ENCODE results near the gene GALM.
"Not testable (repeated sequence)": the region's sequence is repeated elsewhere in the genome, so short reads cannot be mapped to it uniquely, and the experiment has no call there.

Gene GALM

GRCh38 chr2:38668092-38668491, 2.2 kb downstream of the GALM start:
- DNase-seq (ENCODE audit: low read depth): no peak
- TF ChIP-seq, protein P1, sequence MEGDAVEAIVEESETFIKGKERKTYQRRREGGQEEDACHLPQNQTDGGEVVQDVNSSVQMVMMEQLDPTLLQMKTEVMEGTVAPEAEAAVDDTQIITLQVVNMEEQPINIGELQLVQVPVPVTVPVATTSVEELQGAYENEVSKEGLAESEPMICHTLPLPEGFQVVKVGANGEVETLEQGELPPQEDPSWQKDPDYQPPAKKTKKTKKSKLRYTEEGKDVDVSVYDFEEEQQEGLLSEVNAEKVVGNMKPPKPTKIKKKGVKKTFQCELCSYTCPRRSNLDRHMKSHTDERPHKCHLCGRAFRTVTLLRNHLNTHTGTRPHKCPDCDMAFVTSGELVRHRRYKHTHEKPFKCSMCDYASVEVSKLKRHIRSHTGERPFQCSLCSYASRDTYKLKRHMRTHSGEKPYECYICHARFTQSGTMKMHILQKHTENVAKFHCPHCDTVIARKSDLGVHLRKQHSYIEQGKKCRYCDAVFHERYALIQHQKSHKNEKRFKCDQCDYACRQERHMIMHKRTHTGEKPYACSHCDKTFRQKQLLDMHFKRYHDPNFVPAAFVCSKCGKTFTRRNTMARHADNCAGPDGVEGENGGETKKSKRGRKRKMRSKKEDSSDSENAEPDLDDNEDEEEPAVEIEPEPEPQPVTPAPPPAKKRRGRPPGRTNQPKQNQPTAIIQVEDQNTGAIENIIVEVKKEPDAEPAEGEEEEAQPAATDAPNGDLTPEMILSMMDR (IDR thresholded peaks at IDR 0.05; ENCODE audit: control insufficient read depth, extremely low read depth, insufficient read depth): no peak
- no peak overlapping the region for H3K4me3 ChIP-seq (ENCODE audit: low read depth, low read length)

- H3K4me3 ChIP-seq (ENCODE audit: low read depth, low read length): no peak overlapping the region
- DNase-seq (ENCODE audit: low read depth): no peak
- TF ChIP-seq, protein P1 (IDR thresholded peaks at IDR 0.05; ENCODE audit: control insufficient read depth, extremely low read depth, insufficient read depth): no peak
Measured at GRCh38 chr2:38668779-38669479, 3.0 kb downstream of the GALM start.

GRCh38 chr2:38671303-38671702, 5.4 kb downstream of the GALM start:
- no peak overlapping the region for H3K4me3 ChIP-seq (ENCODE audit: low read depth, low read length)
- TF ChIP-seq, protein P1 (IDR thresholded peaks at IDR 0.05; ENCODE audit: control insufficient read depth, extremely low read depth, insufficient read depth): no peak
- DNase-seq (ENCODE audit: low read depth): no peak

DNA sequence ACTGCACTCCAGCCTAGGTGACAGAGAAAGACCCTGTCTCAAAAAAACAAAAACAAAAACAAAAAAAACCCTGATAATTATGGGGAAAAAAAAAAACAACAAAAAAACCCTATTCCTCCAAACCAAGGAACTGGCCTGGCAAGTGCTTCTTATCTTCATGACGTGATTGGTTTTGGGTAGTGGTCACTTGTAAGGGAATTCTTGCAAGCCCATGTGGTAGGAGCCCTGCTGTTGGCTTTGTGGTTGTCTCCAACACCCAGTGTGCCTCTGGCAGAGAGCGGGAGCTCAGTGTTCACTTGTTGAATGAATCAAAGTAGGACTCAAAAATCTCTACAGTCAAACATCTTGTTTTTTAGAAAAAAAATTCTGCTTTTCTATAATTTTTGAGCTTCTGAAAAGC, 6.0 kb downstream of the GALM start:
- DNase-seq (ENCODE audit: low read depth): no peak
- TF ChIP-seq, protein P1 (IDR thresholded peaks at IDR 0.05; ENCODE audit: control insufficient read depth, extremely low read depth, insufficient read depth): no peak
- H3K4me3 ChIP-seq (ENCODE audit: low read depth, low read length): no peak overlapping the region

DNA sequence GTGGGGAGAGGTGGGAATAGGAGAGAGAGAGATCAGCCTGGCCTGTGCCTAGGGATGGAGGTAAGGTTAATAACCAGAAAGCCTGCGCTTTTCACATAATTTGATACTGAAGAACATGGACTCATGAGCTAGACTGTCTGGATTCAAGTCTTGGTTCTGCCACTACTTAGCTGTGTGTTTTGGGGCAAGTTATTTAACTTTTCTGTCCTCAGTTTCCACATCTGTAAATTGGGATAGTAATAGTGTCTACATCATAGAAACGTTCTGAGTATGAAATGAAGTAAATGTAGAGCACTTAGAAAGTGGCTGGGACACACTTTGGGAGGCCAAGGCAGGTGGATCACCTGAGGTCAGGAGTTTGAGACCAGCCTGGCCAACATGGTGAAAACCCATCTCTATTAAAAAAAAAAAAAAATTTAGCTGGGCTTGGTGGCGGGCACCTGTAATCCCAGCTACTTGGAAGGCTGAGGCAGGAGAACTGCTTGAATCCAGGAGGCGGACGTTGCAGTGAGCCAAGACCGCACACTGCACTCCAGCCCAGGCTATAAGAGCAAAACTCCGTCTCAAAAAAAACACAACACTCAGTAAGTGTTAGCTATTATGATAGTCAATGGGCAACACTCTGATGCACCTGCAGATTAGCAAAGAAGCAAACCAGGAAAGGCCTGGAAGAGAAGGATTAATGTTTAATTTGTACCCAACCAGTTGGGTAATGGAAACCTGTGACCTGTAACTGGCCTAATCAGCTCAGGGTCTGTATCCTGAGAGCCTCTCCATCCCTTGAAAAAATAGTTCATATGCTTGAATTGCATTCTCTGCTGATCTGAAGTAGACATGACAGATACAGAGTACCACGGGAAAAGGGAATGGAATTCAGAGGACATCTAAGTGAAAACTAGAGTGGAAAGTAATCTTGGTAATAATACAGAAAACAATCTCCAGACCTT, 6.8 kb downstream of the GALM start:
- no peak for DNase-seq (ENCODE audit: low read depth)
- no peak overlapping the region for H3K4me3 ChIP-seq (ENCODE audit: low read depth, low read length)
- TF ChIP-seq, protein P1 (IDR thresholded peaks at IDR 0.05; ENCODE audit: control insufficient read depth, extremely low read depth, insufficient read depth): no peak

- no peak for DNase-seq (ENCODE audit: low read depth)
- TF ChIP-seq, protein P1 (IDR thresholded peaks at IDR 0.05; ENCODE audit: control insufficient read depth, extremely low read depth, insufficient read depth): no peak
- H3K4me3 ChIP-seq (ENCODE audit: low read depth, low read length): no peak overlapping the region
Measured at GRCh38 chr2:38676681-38677080, 10.8 kb downstream of the GALM start.

GRCh38 chr2:38680868-38681267, 15.0 kb downstream of the GALM start:
- DNase-seq (ENCODE audit: low read depth); H3K4me3 ChIP-seq (ENCODE audit: low read depth, low read length): not testable (repeated sequence)

Data from LNCaP clone FGC (cell line).